8988T (cell line): ENCODE data around the gene IFI27.
A peak's percentile ranks its signal among the peaks of the same experiment; 100 is the strongest.
"Not testable (repeated sequence)": the region's sequence is repeated elsewhere in the genome, so short reads cannot be mapped to it uniquely, and the experiment has no call there.

Experiments
- DNase-seq: peaks from one replicate; pipeline ENCODE4 v3.0.0; 2011

The IFI27 gene

DNA sequence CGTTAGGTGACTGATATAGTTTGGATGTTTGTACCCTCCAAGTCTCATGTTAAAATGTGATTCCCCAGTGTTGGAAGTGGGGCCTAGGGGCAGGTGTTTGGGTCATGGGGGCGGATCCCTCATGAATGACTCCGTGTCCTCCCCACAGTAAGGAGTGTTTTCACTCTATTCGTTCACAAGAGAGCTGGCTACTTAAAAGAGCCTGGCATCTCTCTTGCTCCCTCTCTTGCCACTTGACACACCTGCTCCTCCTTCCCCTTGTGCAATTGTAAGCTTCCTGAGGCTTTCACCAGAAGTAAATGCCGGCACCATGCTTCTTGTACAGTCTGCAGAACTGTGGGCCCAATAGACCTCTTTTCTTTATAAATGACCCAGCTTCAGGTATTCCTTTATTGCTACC, 16.3 kb downstream of the IFI27 start:
- no peak for DNase-seq

DNA sequence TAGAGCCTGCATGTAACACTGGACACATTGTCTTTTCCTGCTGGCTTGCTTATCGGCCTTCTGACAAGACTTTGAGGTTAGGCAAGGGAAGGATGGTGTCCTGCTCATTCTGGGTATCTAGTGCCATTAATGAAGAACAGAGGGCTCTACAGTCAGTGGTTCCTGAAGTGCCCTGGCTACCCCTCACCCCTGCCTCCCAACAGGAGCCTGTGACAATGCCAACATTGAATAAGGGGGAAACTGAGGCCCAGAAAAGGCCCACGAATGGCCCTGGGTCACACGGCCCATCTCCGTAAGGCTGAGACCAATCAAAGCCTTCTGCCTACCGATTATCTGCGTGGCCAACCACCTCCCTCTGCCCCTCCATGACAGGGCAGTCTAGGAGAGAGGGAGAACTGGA, 16.8 kb downstream of the IFI27 start:
- no peak for DNase-seq

DNA sequence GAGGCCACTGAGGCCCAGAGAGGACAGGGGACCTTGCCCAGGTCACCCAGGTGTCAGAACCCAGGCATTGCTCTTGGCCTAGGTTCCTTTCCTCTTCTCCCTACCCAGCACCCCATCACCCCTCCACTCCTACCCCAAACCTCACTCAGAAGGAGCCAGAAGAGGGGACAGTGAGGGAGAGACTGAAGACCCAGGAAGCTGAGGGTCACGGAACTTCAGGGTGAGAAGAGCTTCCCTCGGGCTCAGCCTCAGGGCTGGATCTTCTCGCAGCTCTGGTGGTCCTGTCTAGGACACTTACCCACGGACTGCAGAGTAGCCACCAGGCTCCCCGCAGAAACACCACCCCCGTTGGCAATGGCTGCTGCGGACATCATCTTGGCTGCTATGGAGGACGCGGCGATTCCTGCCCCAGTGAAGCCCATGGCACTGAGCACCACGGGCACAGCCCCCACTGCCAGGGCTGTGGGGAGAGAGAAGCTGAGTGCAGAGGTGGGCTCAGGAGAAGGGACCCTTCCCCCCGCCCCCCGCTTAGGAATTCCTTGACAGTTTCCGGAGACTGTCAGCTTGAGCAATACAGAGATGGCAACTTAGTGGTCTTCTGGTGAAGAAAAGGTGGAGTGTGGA, 17.8 kb downstream of the IFI27 start:
- DNase-seq, result no peak

DNA sequence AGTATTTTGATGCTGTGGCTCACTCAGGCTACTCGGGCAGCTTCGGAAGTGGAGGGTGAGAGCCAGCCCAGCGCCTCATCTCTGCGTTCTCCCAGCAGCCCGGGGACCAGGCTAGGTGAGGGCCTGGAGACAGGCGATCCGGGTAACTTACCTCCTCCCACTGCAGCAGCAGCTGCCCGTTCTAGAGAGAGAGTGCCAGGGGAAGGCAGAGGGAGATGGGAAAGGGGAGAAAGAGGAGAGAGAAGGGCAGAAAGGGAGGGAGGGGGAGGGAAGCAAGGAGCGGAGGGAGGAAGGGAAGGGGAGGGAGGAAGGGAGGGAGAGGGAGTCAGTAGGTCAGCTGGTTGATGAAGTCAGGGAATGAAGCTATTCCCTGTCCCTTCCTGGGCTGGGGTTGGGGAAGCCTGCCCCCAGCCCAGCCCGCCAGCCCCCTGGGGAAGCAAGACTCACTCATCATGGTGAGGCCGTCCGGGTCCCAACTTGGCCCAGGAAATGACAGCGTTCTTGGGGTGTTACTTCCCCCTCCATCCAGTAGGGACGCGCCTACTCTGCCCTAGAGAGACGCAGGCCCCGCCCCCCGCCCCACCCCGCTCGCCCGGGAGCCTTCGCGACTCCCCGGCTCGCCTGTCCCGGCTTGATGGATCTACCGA, 18.7 kb downstream of the IFI27 start, which contains the start of gene IFI27L2:
Gene IFI27L2 (minus strand): TSS at position 494 of the 647 bp plus-strand sequence. CDS start 40 bp downstream, at position 454.
- peak; percentile 61 for DNase-seq

DNA sequence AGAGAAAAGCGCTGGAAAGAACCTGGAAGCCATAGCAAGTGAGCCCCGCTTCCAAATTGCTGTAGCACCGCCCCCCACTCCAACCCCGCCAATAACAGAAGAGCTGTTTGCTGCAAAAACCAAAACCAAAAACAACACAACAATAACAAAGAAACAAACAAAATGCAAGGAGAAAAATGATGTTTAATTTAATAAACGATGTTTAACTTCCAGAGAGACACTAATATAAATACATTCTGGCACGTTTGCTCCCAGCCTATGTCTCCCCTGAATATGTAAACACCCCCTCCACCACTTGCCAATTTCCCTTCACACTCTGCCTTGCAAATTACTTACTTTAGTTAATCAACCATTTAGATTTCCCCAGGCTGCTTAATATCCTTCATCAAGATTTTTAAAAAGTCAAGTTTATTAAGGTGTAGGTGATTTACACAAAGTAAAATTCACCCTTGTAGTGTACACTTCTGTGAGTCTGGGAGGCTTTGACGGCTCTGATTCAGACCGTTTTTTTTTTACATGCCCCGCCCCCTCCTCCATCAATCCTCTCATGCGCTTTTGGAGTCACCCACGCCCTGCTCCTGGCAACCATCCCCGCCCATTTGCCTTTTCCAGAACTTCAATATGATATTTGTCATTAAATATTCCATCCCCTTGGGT, 19.4 kb downstream of the IFI27 start:
- DNase-seq, result peak; percentile 33

DNA sequence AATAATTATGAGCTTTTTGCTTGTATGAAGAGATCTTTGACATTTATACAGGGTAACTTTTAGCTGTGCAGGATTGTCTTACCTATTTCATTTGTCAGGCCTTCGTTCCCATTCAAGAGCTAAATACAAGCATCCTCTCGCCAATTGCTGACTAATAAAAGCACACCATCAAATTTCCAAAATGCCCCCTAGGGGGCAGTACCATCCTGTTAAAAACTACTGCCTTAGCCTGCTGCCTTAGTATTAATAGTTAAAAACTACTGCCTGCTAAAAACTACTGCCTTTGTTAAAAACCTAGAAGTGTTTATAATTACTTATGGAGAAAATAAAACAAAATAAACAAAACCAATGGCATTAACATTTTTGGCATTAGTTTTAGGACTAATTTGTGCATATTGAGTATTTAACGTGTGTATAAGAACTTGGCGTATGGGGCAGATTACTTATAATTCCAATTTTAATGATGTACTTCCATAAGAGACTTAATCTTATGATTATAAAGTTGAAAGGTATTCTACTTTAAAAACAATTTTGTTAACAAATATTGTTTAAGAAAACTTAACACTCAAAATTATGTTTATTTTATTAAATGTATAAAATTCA, 21.9 kb downstream of the IFI27 start:
- DNase-seq, result no peak

DNA sequence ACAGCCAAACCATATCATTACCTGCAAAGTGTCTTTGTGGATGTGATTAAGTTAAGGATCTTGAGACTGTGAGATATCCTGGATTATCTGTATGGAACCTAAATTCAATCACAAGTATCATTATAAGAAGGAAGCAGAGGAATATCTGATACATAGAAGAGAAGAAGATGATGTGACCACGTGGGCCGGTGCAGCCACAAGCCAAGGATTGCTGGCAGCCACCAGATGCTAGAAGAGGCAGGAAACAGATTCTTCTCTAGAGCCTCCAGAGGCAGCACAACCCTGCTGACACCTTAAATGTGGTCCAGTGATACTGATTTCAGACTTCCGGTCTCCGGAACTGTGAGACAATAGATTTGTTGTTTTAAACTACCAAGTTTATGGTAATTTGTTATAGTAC, 24.9 kb downstream of the IFI27 start:
- no peak for DNase-seq

DNA sequence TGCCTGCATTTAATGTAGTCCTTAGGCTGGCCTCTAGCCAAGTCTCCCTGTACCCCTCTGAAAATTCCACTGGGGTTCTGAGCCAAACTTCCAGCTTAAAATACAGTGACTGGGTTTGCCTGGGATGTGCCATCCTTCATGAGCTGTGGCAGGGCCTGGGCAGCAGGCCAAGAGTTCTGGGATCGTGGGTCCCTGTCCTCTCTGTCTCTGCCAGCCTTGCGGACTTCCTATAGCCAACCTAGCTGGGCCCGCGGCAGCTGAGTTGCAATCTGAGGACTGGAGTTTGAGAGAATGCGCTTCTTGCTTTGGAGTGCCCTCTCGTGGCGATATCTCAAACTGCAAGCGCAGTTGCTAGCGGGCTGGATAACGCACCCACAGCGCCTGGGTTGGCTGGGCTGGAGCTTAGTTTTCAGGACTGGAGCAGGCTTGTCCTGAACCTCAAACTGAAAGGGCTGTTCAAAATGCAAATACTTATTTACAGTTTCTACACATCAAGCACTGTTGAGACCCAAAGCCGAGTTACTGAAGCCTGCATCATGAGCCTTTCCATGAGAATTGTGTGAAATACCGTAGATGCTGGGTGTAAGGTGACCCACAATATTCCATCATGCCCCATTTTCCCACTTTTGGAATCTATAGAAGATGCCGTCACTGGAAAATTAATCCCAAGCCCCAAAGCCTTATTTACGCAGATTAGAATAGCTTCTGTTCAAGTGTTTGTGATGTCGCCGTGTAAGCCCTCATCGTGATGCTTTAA, 26.2 kb downstream of the IFI27 start:
- peak; percentile 42 for DNase-seq

DNA sequence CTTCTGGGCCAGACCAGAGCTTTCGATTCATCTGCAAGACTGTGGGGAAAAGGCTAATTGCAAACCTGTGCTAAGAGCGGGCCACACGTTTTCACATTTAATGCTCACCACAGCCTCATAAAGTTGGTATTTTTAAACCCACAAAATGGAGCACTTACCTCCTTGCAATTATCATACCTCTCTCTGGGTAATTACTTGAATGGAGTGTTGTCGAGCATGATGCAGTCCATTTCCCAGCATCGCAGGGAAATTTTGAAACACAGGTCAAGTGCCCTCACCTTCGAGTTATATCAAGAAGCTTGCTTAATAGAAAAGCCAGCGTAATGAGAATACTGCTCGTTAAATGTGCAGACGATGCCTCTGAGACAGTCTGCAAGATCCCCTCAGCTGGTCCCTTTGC, 27.7 kb downstream of the IFI27 start:
- DNase-seq, result no peak

DNA sequence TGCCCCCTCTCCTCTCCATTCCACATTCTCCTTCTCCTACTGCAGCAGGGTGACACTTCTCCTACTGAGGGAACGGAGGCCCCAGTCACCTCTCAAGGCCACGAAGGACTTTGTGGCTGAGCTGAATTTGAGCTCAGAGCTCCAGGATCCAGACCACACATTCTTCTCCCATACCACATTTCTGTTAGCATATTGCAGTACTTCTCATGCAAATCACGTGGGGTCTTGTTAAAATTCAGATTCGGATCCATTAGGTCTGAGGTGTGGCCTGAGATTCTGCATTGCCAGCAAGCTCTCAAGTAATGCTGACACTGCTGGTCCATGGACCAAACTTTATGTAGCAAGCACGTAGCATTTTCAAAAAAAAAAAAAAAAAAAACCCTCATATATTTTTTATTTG, 28.5 kb downstream of the IFI27 start:
- no peak for DNase-seq

DNA sequence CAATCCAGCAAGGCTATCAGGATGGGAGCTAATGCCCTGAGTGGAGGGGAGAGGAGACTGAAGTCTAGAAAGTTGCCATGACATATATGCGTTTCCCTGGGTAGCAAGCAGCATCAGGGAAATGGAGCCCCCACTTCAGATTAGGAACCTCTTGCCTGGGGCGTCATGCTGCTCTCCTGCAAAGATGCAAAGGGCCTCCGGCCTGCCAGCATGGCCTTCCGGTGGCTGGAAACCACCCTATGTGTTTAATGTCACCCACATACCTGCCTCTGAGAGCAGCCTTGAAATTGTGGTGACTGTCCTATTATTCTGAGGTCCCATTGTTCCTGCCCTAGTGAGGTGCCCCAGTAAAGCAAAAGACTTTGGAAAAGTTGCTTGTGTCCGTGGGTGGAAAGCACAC, 28.9 kb downstream of the IFI27 start:
- DNase-seq, result no peak

DNA sequence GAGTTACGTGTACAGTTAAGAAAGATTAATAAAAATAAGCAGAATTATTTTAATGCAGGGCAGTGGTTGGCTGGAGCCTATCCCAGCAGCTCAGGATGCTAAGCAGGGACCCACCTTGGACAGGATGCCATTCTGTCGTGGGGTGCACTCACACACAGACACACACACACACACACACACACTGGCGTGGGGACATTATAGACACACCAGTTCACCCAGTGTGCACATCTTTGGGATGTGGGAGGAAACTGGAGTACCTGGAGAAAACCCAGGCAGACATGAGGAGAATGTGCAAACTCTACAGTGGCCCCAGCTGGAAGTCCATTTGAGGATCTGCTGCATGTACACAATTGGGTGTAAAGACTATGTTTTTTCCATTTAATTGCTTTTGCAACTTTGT, 31.7 kb downstream of the IFI27 start:
- no peak for DNase-seq

DNA sequence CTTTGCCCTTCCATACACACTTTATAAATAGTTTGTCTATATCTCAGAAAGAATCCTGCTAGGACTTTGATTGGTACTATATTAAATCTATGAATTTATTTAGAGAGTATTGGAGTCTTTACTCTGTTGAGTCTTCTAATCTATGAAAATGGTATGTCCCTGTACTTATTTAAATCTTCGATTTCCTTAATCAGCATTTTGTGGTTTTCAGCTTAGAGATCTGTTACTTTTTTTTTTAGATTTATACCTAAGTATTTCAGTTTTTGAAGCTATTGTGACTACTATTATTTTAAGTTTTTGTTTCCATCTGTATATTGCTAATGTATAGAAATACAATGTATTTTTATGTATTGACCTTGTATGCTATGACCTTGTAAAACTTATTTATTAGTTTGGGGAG, 32.3 kb downstream of the IFI27 start:
- no peak for DNase-seq

DNA sequence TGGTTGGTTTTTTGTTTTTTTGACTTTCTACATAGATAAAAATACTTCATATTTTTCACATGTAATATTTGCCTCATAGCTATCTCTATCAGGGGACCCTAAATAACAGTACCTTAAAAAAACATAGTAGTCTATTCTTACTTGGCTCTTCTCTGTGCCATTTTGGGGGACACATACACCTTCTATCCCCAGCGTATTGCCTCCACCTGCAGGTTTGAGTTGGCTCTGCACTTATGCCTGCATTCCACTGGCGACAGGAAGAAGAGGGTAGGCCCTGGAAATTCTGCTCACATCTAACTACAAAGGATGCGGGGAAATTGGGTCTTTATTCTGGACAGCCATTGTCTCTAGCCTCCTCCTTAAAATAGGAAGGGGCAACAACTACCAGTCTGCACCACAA, 32.7 kb downstream of the IFI27 start:
- no peak for DNase-seq

DNA sequence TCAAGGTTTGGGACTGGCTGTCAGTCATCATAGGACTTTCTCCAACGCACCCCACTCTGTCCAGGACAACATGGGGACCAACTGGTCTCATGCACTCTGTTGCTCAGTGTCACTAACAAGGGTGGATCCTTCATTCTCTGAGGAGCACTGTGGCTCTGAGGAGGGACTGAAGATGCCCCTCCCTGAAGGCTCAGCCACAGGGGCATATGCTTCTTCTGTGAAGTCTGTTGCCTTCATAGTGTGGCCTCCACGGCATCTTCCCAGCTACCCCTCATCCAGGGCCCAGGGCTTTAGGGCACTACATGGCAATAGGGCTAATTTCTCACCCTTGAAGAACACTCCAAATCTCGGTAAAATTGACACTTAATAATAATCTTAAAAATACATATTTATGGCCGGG, 33.2 kb downstream of the IFI27 start:
- DNase-seq, result no peak

DNA sequence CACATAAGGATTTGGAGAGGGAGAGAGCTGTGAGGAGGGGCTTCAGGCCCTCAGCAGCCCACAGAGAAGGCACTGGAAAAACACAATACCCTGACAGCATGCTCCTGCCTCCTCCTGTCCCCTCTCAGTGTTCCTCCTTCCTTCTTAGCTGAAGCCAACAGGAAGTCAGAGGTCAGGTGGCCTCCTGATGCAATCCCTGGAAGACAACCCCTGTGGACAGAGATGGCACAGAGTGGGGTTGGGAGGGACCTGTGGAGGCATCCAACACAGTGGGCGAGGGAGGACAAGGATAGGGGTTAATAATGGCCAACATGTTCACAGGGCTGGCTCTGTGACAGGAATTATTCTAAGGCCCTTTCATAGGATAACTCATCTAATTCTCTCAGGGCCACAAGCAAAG, 34.2 kb downstream of the IFI27 start:
- no peak for DNase-seq

DNA sequence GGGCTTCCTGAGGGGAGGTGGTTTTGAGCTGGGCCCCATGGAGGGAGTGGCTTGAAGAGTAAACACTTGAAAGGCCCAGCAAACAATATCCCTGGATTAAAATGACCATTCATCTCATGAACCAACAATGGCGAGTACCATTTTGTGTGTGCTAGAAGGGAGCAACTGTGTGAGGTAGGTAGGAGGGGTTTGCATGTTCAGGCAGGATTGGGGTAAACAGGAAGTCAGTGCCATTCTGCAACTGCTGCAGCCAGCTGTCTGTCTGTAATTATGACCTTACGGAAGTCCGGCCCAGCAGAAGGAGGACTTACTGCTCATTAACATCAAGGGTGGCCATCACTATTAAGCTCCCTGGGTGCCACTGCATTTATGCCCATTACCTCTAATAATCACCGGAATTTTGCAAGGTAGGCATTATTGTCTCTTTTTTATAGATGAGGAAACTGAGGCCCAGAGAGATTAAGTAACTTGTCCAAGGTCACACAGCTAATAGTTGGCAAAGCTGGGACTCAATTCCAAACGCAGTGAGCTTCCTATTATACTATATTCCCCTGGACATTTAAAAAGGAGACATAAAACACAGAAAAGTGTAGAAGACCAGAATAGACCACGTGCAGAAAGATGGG, 35.5 kb downstream of the IFI27 start:
- no peak for DNase-seq

DNA sequence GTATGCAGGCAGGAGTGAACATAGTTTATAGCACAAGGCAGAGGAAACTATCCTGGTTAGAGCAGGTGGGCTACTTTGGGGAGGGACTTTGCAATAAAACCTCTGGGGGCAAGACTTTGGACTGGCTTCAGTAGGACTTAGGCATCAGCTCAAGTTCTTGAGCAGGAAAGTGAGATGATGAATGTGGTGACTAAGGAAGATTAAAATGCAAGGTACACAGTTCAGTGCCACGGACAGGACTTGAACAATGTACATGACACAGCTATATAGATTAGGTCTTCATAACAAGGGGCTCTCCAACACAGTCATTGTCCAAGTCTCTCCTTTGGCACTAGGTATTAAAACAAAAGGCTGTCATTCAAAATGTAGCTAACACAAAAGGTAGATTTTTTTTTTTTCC, 42.1 kb downstream of the IFI27 start:
- no peak for DNase-seq

DNA sequence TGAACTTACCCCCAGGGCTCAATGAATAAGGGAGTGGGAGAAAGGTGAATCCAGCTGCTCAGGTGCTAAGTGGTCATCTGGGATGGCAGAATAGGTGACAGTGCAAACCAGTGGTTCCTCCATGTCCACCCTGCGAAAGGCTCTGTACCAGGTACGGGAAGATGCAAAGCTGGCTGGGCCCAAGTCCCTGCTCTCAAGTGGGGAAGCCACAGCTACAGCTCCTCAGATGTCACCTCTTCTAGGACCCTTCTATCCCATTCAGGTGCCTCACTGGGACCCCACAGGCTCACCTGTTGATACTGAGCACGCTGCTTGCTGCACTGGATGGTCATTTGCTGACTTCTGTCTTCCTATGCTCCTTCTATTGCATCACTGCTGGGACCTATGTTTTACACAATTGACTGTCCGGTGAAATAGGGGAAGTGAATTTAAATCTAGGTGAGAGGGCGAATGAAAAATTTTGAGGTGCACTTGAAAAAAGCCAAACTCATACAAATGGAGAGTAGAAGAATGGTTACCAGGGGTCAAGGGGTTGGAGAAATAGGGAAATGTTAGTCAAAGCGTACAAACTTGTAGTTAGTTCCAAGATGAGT, 43.3 kb downstream of the IFI27 start:
- DNase-seq, result no peak

DNA sequence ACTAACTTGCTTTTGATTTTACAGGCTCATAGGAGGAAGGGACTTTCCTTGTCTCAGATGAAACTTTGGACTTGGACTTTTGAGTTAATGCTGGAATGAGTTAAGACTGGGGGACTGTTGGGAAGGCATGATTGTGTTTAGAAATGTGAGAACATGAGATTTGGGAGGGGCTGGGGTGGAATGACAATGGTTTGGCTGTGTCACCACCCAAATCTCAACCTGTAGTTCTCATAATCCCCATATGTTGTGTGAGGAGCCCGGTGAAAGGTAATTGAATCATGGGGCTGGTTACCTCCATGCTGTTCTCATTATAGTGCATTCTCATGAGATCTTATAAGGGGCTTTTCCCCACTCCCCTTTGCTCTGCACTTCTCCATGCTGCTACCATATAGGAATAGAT, 45.6 kb downstream of the IFI27 start:
- DNase-seq, result not testable (repeated sequence)

DNA sequence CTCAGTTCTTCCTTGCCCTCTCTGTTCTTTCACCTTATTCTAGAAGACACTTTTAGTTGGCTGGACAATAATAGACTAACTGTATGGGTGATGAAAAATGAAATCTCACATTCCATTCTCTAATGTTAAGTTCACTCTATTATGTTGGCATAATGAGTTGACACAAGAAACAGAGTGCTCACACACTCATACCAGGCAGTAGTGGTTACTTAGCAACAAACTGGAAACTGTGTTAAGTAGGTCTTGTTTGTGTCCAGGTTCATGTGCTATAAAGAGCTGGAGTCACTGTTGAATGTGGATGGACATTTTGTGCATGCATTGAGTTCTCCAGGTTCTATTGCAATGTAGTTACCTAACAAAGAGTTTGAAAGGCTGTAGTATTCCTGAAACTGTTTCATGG, 46.7 kb downstream of the IFI27 start:
- DNase-seq, result no peak

DNA sequence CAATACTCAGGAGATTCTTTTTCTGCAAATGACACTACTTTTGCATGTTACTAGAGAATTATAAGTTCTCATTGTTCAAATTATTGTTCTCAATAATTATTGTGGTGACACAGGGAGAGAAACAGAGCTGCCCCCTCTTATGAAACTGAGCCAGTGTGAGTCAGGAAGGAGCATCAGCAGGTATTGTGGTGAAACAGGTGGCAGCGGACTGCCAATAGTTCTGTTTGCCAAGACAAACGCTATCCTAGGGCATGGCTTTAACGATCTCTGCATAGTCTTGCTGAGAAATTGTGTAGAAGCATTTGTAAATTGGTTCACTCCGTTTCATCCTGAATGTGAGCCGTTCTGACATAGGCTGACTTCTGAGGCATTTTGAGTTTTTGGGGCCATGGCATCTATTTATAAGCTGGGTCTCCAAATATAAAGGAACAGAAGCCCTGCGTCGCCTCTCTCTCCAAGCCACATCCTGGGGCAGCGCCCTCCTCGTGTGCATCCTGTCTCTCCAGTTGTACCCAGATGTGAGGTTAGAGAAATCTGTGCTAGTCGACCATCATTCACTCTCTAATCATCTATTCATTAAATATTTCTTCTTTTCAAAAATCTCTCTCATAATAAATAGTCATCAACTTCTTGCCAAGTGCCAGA, 47.8 kb downstream of the IFI27 start:
- DNase-seq, result no peak
